22Rv1 (cell line): ENCODE results near the gene GCNT2.
"Not testable (repeated sequence)": the region's sequence is repeated elsewhere in the genome, so short reads cannot be mapped to it uniquely, and the experiment has no call there.

Experiments
- H3K27ac ChIP-seq: fragments of 450-650 bp; 2 replicates; pipeline ENCODE4 v1.5.1; 2017
- CTCF ChIP-seq: fragments of 450-650 bp; IDR thresholded peaks from 2 replicates; pipeline ENCODE4 v1.5.1; 2017; ENCODE audit warnings: mild to moderate bottlenecking
- ZFX ChIP-seq: fragments of 450-650 bp; IDR thresholded peaks from 2 replicates; pipeline ENCODE4 v1.6.1; 2017; ENCODE audit warnings: antibody characterized with exemption, borderline replicate concordance

The GCNT2 gene

GRCh38 chr6:10518557-10519407 is 2.4 kb upstream of the GCNT2 start:
- TF ChIP-seq ZFX (no peak), CTCF (no peak)
- no peak overlapping the region for H3K27ac ChIP-seq

- H3K27ac ChIP-seq = not testable (repeated sequence)
Observed at GRCh38 chr6:10519408-10519697, 1.8 kb upstream of the GCNT2 start.

- H3K27ac ChIP-seq = 0 out of 2 replicates have a peak overlapping the region, but pooled peaks have one; percentile 17
- TF ChIP-seq CTCF (no peak), ZFX (no peak)
Observed at GRCh38 chr6:10520468-10520867, 683 bp upstream of the GCNT2 start.

GRCh38 chr6:10522929-10523573 is 1.9 kb downstream of the GCNT2 start:
- TF ChIP-seq ZFX = no peak
- no peak for TF ChIP-seq CTCF

GRCh38 chr6:10526156-10526555 is 5.0 kb downstream of the GCNT2 start:
- TF ChIP-seq ZFX (no peak), CTCF (no peak)
- H3K27ac ChIP-seq = no peak overlapping the region

More at GRCh38 chr6:10522929-10523573, 1.9 kb downstream of the GCNT2 start:
- H3K27ac ChIP-seq = no peak overlapping the region

- H3K27ac ChIP-seq = peak overlapping the region; percentile 8; the same call in 1 of the 2 replicates
- TF ChIP-seq CTCF (no peak), ZFX (no peak)
Observed at GRCh38 chr6:10528158-10528981, 7.2 kb downstream of the GCNT2 start.

GRCh38 chr6:10529231-10529801 is 8.2 kb downstream of the GCNT2 start:
- H3K27ac ChIP-seq = no peak overlapping the region
- TF ChIP-seq ZFX = no peak
- TF ChIP-seq CTCF = no peak

GRCh38 chr6:10529828-10530374 is 8.8 kb downstream of the GCNT2 start:
- H3K27ac ChIP-seq = not testable (repeated sequence)
